ENCODE measurements around the gene FBXW5.

DNA sequence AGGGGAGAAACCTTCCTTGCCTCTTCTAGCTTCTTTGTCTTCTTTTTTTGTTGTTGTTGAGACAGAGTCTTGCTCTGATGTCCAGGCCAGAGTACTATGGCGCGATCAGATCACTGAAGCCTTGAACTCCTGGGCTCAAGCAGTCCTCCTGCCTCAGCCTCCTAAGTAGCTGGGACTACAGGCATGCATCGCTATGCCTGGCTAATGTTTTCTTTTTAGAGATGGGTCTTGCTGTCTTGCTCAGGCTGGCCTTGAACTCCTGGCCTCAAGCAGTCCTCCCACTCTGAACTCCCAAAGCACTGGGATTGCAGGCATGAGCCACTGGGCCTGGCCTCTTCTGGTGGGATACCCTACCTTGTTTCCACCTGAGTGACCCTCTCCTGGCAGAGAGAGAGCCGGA, 44.3 kb upstream of the FBXW5 start:
- TF ChIP-seq CTCF (conservative IDR thresholded peaks at IDR 0.05; ENCODE audit: low read length) (no peak), EZH2phosphoT487 (IDR thresholded peaks at IDR 0.05; ENCODE audit: borderline replicate concordance) (no peak)
